Gastroesophageal sphincter (tissue), 4 donors: ENCODE results near the gene BAIAP2. TPM values are rescaled to one million over a fixed set of nuclear protein-coding genes. Genes with fewer than 3 reads are reported as not detected.

Experiments used
- ATAC-seq: fragments of 150-250 bp; one replicate; pipeline ENCODE4 v1.9.1; 2016; ENCODE audit warnings: mild to moderate bottlenecking, moderate library complexity
- H3K27ac ChIP-seq, 4 donors: fragments of 200-600 bp; sonication (generic) in 3 of 4; 1 replicate in 3 of 4; 2 replicates in 1 of 4; pipeline ENCODE4 v1.5.1; 2016 to 2019
- H3K27me3 ChIP-seq: fragments of 200-600 bp; sonication (generic); one replicate; pipeline ENCODE4 v1.5.1; 2019
- H3K36me3 ChIP-seq, 2 donors: fragments of 200-600 bp; sonication (generic); one replicate each; pipeline ENCODE4 v1.5.1; 2019; ENCODE audit warnings: control low read depth in 1 of 2
- H3K4me1 ChIP-seq, 3 donors: fragments of 200-600 bp; sonication (generic); 1 replicate in 2 of 3; 2 replicates in 1 of 3; pipeline ENCODE4 v1.5.1; 2016 to 2019; ENCODE audit warnings: control low read depth in 2 of 3
- H3K4me3 ChIP-seq, 2 donors: fragments of 200-600 bp; sonication (generic); one replicate each; pipeline ENCODE4 v1.5.1; 2019; ENCODE audit warnings: mild to moderate bottlenecking in 1 of 2, moderate library complexity in 1 of 2
- H3K9me3 ChIP-seq, 3 donors: fragments of 200-600 bp; sonication (generic); one replicate each; pipeline ENCODE4 v1.5.1; 2017 to 2019; ENCODE audit warnings: control low read depth in 2 of 3
- CTCF ChIP-seq, 4 experiments: fragments of 200-600 bp in 2 of 4; fragments of 450-650 bp in 2 of 4; sonication (generic) in 1 of 4; IDR thresholded peaks; one replicate each; pipeline ENCODE4 v1.5.1; 2017 to 2019; ENCODE audit warnings: antibody characterized with exemption in 4 of 4, mild to moderate bottlenecking in 2 of 4, moderate library complexity in 2 of 4
- EP300 ChIP-seq: sonication (generic); formaldehyde crosslinking; IDR thresholded peaks from one replicate; pipeline ENCODE4 v1.6.1; 2017; ENCODE audit warnings: antibody characterized with exemption, mild to moderate bottlenecking
- POLR2A ChIP-seq, 2 donors: fragments of 450-650 bp; IDR thresholded peaks; one replicate each; pipeline ENCODE4 v1.6.1; 2017; ENCODE audit warnings: antibody characterized with exemption in 2 of 2, mild to moderate bottlenecking in 2 of 2, moderate library complexity in 1 of 2
- POLR2AphosphoS5 ChIP-seq: sonication (generic); formaldehyde crosslinking; IDR thresholded peaks from one replicate; pipeline ENCODE4 v1.6.1; 2017; ENCODE audit warnings: antibody characterized with exemption
- WGBS, 2 donors: methylation state at CpG; one replicate each; pipeline ENCODE4 v1.1.5; 2018; ENCODE audit warnings: low coverage in 1 of 2; 5-methylcytosine and 5-hydroxymethylcytosine counted together
- total RNA-seq, 4 donors: library from RNA; depleted of rRNA; stranded (reverse); fragments of >200 nt; gene quantifications; one replicate each; pipeline ENCODE4 v1.1.0, GENCODE V29; 2016

The BAIAP2 gene
- total RNA-seq, 4 donors from 2014 or later: 32.7 to 54.9 (median 40.6) TPM

GRCh38 chr17:81114351-81115093 lies 79.6 kb downstream of the BAIAP2 start:
- H3K4me1 ChIP-seq: peaks cover 0 to 17% (median 3%) of the 10 kb centered on the region in 3 donors
- WGBS, 2 donors: 78 to 80% methylated on average over 12 to 13 of the region's 19 CpGs
- no peaks in the 10 kb centered on the region for H3K27me3 ChIP-seq

GRCh38 chr17:81115219-81115618 lies 80.3 kb downstream of the BAIAP2 start:
- no peak overlapping the region for H3K4me3 ChIP-seq
- H3K36me3 ChIP-seq: peaks cover 0 to 73% of the 10 kb centered on the region in 2 donors
- H3K27ac ChIP-seq: no peak overlapping the region
- no peak for TF ChIP-seq EP300
- no peak for TF ChIP-seq POLR2AphosphoS5
- TF ChIP-seq CTCF (IDR thresholded peaks at IDR 0.05): no peak
- TF ChIP-seq POLR2A (IDR thresholded peaks at IDR 0.05): no peak
- no peaks in the 10 kb centered on the region for H3K27me3 ChIP-seq
- no peaks in the 10 kb centered on the region for H3K9me3 ChIP-seq
- ATAC-seq: no peak
- H3K4me1 ChIP-seq: peaks cover 0 to 24% (median 3%) of the 10 kb centered on the region in 3 donors
- WGBS, 2 donors: 100% methylated on average over 2 of the region's 11 CpGs; no CpG with 5 or more reads in 1 of the 2 donors

More at GRCh38 chr17:81114351-81115093, 79.6 kb downstream of the BAIAP2 start:
- no peaks in the 10 kb centered on the region for H3K9me3 ChIP-seq
- peaks cover 0 to 80% of the 10 kb centered on the region in 2 donors for H3K36me3 ChIP-seq
- no peak overlapping the region for H3K27ac ChIP-seq
- no peak for ATAC-seq
- no peak overlapping the region for H3K4me3 ChIP-seq
- TF ChIP-seq CTCF (IDR thresholded peaks at IDR 0.05): no peak

- H3K4me1 ChIP-seq: peaks cover 0 to 24% (median 3%) of the 10 kb centered on the region in 3 donors
- ATAC-seq: no peak
- 33 to 100% methylated on average over 1 of the region's 22 CpGs for WGBS, 2 donors
These were observed 81.0 kb downstream of the BAIAP2 start for GRCh38 chr17:81115749-81116464.

GRCh38 chr17:81116704-81117103 lies 81.8 kb downstream of the BAIAP2 start:
- no peak for ATAC-seq
- Histone ChIP-seq H3K4me3 (no peak overlapping the region), H3K4me1 (peaks cover 0 to 24% (median 3%) of the 10 kb centered on the region in 3 donors), H3K27ac (no peak overlapping the region), H3K9me3 (no peaks in the 10 kb centered on the region), H3K27me3 (peaks cover 2% of the 10 kb centered on the region), H3K36me3 (peaks cover 0 to 58% of the 10 kb centered on the region in 2 donors)
- no CpG with 5 or more reads among the region's 8 CpGs for WGBS, 2 donors
- TF ChIP-seq POLR2AphosphoS5 (no peak), EP300 (no peak), POLR2A (IDR thresholded peaks at IDR 0.05) (no peak), CTCF (IDR thresholded peaks at IDR 0.05) (no peak)

More at GRCh38 chr17:81115749-81116464, 81.0 kb downstream of the BAIAP2 start:
- H3K9me3 ChIP-seq: no peaks in the 10 kb centered on the region
- no peak overlapping the region for H3K27ac ChIP-seq
- peaks cover 0 to 66% of the 10 kb centered on the region in 2 donors for H3K36me3 ChIP-seq
- no peak overlapping the region for H3K4me3 ChIP-seq
- TF ChIP-seq POLR2AphosphoS5 (no peak), POLR2A (IDR thresholded peaks at IDR 0.05) (no peak), CTCF (IDR thresholded peaks at IDR 0.05) (no peak), EP300 (no peak)
- no peaks in the 10 kb centered on the region for H3K27me3 ChIP-seq
